ENCODE measurements around the gene GLI3.

GRCh38 chr7:42105554-42106358 lies 131.3 kb downstream of the GLI3 start:
- TF ChIP-seq CTCF (IDR thresholded peaks at IDR 0.05; ENCODE audit: insufficient read depth, low read depth, low read length) (no peak), EZH2 (IDR thresholded peaks at IDR 0.05; ENCODE audit: insufficient read depth, low read length) (no peak)
